ENCODE data around the gene PHLDA1. TPM values are rescaled to one million over a fixed set of nuclear protein-coding genes. Genes with fewer than 3 reads are reported as not detected.

The PHLDA1 gene
- total RNA-seq, 1 experiment from 2014 or later: 11.3 TPM

DNA sequence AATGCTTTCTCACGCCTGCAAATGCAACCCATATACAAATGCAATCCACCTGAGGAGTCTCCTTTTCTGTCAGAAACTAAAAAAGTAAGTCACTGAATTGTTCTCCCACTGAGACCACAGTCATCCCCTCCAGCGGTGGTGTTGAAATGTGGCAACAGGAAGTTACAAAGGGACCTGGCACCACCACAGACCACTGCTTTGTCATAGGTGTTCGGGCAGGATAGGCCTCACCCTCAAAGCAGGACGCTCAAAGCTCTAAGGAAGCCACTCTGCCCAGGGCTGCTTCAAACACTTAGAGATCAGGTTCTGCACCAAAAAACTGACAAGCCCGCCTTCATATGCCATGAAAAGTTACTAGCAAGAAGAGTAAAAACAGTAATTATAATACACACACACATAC is 11.3 kb downstream of the PHLDA1 start:
- Histone ChIP-seq H3K9me3 (ENCODE audit: low read length) (no peaks in the 10 kb centered on the region), H3K79me2 (ENCODE audit: low read length) (no peaks in the 10 kb centered on the region), H3K9me2 (replicated peaks; ENCODE audit: insufficient read depth, low read length) (no peaks in the 10 kb centered on the region), H3K36me3 (ENCODE audit: insufficient read depth, low read length) (no peaks in the 10 kb centered on the region), H3K4me2 (ENCODE audit: low read depth, low read length, poor library complexity, severe bottlenecking) (no peak overlapping the region), H2AFZ (ENCODE audit: low read length) (no peak overlapping the region), H3K4me1 (ENCODE audit: low read length) (peaks cover 10% of the 10 kb centered on the region), H3K4me3 (ENCODE audit: low read length) (no peak overlapping the region), H3K27ac (ENCODE audit: low read length) (no peak overlapping the region), H3K27me3 (ENCODE audit: low read length) (no peaks in the 10 kb centered on the region), H3K9ac (ENCODE audit: low read length) (no peak overlapping the region), H4K20me1 (ENCODE audit: insufficient read depth, low read depth, low read length) (no peaks in the 10 kb centered on the region)
- DNase-seq: no peak

DNA sequence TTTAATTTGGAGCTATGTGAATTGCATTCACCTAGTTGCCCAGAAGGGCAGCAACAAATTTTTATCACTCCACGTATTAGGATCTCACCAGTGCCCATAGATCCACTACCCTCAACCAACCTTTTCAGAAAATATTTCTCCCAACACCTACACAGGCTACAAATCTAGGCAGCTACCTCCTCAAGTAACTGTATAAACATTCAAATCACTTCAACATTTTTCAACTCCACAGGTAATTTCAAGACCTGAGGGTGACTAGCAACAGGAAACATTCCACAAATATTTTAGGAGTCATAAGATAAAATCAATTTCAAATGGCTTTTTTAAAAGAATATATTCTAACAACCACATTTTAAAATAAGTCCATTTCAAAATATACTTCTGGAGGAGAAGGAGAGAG is 12.9 kb downstream of the PHLDA1 start:
- Histone ChIP-seq H3K9ac (ENCODE audit: low read length) (no peak overlapping the region), H3K79me2 (ENCODE audit: low read length) (no peaks in the 10 kb centered on the region), H2AFZ (ENCODE audit: low read length) (no peak overlapping the region), H3K36me3 (ENCODE audit: insufficient read depth, low read length) (no peaks in the 10 kb centered on the region), H4K20me1 (ENCODE audit: insufficient read depth, low read depth, low read length) (no peaks in the 10 kb centered on the region), H3K9me2 (replicated peaks; ENCODE audit: insufficient read depth, low read length) (no peaks in the 10 kb centered on the region), H3K4me3 (ENCODE audit: low read length) (no peak overlapping the region), H3K27me3 (ENCODE audit: low read length) (no peaks in the 10 kb centered on the region), H3K4me1 (ENCODE audit: low read length) (no peaks in the 10 kb centered on the region), H3K9me3 (ENCODE audit: low read length) (no peaks in the 10 kb centered on the region), H3K4me2 (ENCODE audit: low read depth, low read length, poor library complexity, severe bottlenecking) (no peak overlapping the region), H3K27ac (ENCODE audit: low read length) (no peak overlapping the region)
- DNase-seq: no peak

DNA sequence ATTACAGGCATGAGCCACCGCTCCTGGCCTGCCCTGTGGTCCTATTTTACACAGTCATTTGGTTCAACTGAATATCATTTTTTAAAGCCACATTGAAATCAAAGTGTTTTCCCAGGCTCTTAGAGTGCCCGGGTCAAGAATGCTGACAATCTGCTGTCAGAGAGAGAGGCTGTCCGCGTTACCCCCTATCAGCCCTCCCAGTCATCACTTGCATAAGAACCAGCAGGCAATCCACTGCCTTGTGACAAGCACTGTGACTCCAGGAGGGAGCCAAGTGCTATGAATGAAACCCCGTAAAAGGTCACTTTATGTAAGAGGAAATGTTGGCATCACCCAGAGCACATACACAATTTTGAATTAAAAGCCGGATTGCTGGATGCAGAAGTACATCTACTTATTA is 13.5 kb downstream of the PHLDA1 start:
- Histone ChIP-seq H3K4me3 (ENCODE audit: low read length) (no peak overlapping the region), H4K20me1 (ENCODE audit: insufficient read depth, low read depth, low read length) (no peaks in the 10 kb centered on the region), H3K9ac (ENCODE audit: low read length) (no peak overlapping the region), H3K79me2 (ENCODE audit: low read length) (no peaks in the 10 kb centered on the region), H3K27ac (ENCODE audit: low read length) (no peak overlapping the region), H2AFZ (ENCODE audit: low read length) (no peak overlapping the region), H3K9me3 (ENCODE audit: low read length) (no peaks in the 10 kb centered on the region), H3K27me3 (ENCODE audit: low read length) (no peaks in the 10 kb centered on the region), H3K9me2 (replicated peaks; ENCODE audit: insufficient read depth, low read length) (no peaks in the 10 kb centered on the region), H3K4me2 (ENCODE audit: low read depth, low read length, poor library complexity, severe bottlenecking) (no peak overlapping the region), H3K4me1 (ENCODE audit: low read length) (no peaks in the 10 kb centered on the region), H3K36me3 (ENCODE audit: insufficient read depth, low read length) (no peaks in the 10 kb centered on the region)
- no peak for DNase-seq

DNA sequence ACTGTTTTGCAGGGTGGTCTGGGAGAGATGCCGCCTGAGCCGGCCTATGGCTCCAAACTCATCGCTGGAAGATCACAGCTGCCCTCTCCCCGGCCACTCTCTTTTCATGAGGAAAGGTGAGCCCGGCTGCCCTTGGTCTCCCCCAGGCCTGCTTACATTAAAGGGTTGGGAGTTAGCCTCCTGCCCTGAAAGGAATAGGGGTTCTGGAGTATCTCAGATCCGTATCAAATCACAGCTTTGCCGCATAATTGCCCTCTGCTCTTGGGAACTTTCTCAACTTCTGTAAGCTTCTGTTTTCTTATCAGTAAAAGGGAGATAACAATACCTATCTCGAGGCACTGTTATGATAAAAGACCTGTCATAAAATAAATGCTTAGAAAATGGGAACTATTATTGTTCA is 17.6 kb downstream of the PHLDA1 start:
- DNase-seq: no peak
- no peak overlapping the region for H3K4me2 ChIP-seq (ENCODE audit: low read depth, low read length, poor library complexity, severe bottlenecking)

GRCh38 chr12:76013603-76014002 is 18.0 kb downstream of the PHLDA1 start:
- Histone ChIP-seq H3K9me3 (ENCODE audit: low read length) (no peaks in the 10 kb centered on the region), H3K36me3 (ENCODE audit: insufficient read depth, low read length) (no peaks in the 10 kb centered on the region), H3K4me3 (ENCODE audit: low read length) (no peak overlapping the region), H3K9ac (ENCODE audit: low read length) (no peak overlapping the region), H3K4me2 (ENCODE audit: low read depth, low read length, poor library complexity, severe bottlenecking) (no peak overlapping the region), H3K4me1 (ENCODE audit: low read length) (no peaks in the 10 kb centered on the region), H3K27ac (ENCODE audit: low read length) (no peak overlapping the region), H4K20me1 (ENCODE audit: insufficient read depth, low read depth, low read length) (no peaks in the 10 kb centered on the region), H3K27me3 (ENCODE audit: low read length) (peaks cover 2% of the 10 kb centered on the region; the same call in 1 of the 2 replicates), H2AFZ (ENCODE audit: low read length) (no peak overlapping the region), H3K9me2 (replicated peaks; ENCODE audit: insufficient read depth, low read length) (no peaks in the 10 kb centered on the region), H3K79me2 (ENCODE audit: low read length) (no peaks in the 10 kb centered on the region)
- DNase-seq: no peak

More for the DNA sequence above, 17.6 kb downstream of the PHLDA1 start:
- no peak overlapping the region for H3K27ac ChIP-seq (ENCODE audit: low read length)
- no peak overlapping the region for H3K4me3 ChIP-seq (ENCODE audit: low read length)
- H3K9me2 ChIP-seq (replicated peaks; ENCODE audit: insufficient read depth, low read length): no peaks in the 10 kb centered on the region
- no peaks in the 10 kb centered on the region for H4K20me1 ChIP-seq (ENCODE audit: insufficient read depth, low read depth, low read length)
- H3K27me3 ChIP-seq (ENCODE audit: low read length): peaks cover 2% of the 10 kb centered on the region; the same call in 1 of the 2 replicates
- no peak overlapping the region for H2AFZ ChIP-seq (ENCODE audit: low read length)
- no peaks in the 10 kb centered on the region for H3K36me3 ChIP-seq (ENCODE audit: insufficient read depth, low read length)
- H3K9ac ChIP-seq (ENCODE audit: low read length): no peak overlapping the region
- no peaks in the 10 kb centered on the region for H3K4me1 ChIP-seq (ENCODE audit: low read length)
- no peaks in the 10 kb centered on the region for H3K79me2 ChIP-seq (ENCODE audit: low read length)
- no peaks in the 10 kb centered on the region for H3K9me3 ChIP-seq (ENCODE audit: low read length)

DNA sequence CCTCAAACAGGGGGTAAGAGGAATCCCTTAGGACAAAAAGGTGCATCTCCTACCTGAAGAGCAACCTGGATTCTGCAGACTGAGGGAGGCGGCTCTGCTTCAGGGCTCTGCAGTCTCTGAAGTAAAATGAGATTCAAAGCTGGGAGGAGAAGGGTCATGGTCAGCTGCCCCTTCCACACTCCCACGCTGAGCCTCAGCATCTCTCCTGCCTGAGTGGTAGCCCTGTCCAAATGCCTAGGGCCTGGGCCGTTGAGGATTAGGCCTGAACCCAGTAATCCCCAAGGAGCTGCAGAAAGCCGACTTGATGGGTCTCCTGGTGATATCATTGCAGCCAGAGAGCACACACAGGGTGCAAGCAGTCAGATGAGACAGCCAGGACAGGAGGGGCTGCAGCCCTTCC is 18.9 kb downstream of the PHLDA1 start:
- H3K4me2 ChIP-seq (ENCODE audit: low read depth, low read length, poor library complexity, severe bottlenecking): no peak overlapping the region
- H3K4me1 ChIP-seq (ENCODE audit: low read length): no peaks in the 10 kb centered on the region
- H3K27ac ChIP-seq (ENCODE audit: low read length): no peak overlapping the region
- H3K79me2 ChIP-seq (ENCODE audit: low read length): no peaks in the 10 kb centered on the region
- H3K9ac ChIP-seq (ENCODE audit: low read length): no peak overlapping the region
- no peak overlapping the region for H3K4me3 ChIP-seq (ENCODE audit: low read length)
- no peak for DNase-seq
- no peak overlapping the region for H2AFZ ChIP-seq (ENCODE audit: low read length)
- H3K27me3 ChIP-seq (ENCODE audit: low read length): peaks cover 2% of the 10 kb centered on the region; the same call in 1 of the 2 replicates
- H3K9me3 ChIP-seq (ENCODE audit: low read length): no peaks in the 10 kb centered on the region
- H3K9me2 ChIP-seq (replicated peaks; ENCODE audit: insufficient read depth, low read length): no peaks in the 10 kb centered on the region
- no peaks in the 10 kb centered on the region for H4K20me1 ChIP-seq (ENCODE audit: insufficient read depth, low read depth, low read length)
- H3K36me3 ChIP-seq (ENCODE audit: insufficient read depth, low read length): no peaks in the 10 kb centered on the region

DNA sequence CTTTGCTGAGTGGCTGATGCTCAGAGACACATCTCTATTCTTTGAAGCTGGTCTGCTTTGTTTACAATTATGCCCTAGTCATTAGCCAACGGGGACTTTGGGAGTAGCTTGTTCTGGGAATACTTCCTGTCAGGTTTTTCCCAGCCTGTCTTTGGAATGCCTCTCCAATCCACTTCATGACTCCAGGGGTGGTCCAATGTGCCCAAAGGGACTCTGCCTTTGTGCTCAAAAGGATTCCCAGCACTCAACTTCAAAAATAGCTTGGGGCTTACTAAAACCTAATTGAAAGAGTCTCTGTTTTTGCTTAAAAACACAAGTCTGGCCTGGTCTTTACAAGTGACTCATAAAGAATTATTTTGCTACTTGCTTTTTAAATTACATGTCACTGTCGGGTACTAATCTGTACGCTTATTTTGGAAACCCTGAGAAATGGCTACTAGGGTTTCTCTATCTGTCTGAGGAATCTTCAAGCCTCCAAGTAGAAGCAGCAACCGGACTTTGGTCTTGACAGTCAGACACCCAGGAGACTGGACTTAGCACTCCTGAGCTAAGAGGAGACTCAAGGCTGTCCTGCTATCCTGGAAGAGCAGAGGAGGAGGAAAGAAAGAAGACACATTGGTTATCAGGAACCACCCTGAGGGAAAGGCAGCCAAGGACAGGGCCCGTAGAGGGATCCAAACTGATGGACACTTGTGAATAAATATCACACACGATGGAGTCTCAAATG is 20.7 kb downstream of the PHLDA1 start:
- no peak overlapping the region for H3K4me3 ChIP-seq (ENCODE audit: low read length)
- H3K27ac ChIP-seq (ENCODE audit: low read length): no peak overlapping the region
- no peaks in the 10 kb centered on the region for H3K36me3 ChIP-seq (ENCODE audit: insufficient read depth, low read length)
- H3K9me2 ChIP-seq (replicated peaks; ENCODE audit: insufficient read depth, low read length): no peaks in the 10 kb centered on the region
- no peaks in the 10 kb centered on the region for H3K79me2 ChIP-seq (ENCODE audit: low read length)
- no peaks in the 10 kb centered on the region for H3K9me3 ChIP-seq (ENCODE audit: low read length)
- H2AFZ ChIP-seq (ENCODE audit: low read length): no peak overlapping the region
- H3K9ac ChIP-seq (ENCODE audit: low read length): no peak overlapping the region
- H3K4me1 ChIP-seq (ENCODE audit: low read length): no peaks in the 10 kb centered on the region
- H4K20me1 ChIP-seq (ENCODE audit: insufficient read depth, low read depth, low read length): no peaks in the 10 kb centered on the region
- H3K4me2 ChIP-seq (ENCODE audit: low read depth, low read length, poor library complexity, severe bottlenecking): no peak overlapping the region
- peaks cover 2% of the 10 kb centered on the region; the same call in 1 of the 2 replicates for H3K27me3 ChIP-seq (ENCODE audit: low read length)
- no peak for DNase-seq

DNA sequence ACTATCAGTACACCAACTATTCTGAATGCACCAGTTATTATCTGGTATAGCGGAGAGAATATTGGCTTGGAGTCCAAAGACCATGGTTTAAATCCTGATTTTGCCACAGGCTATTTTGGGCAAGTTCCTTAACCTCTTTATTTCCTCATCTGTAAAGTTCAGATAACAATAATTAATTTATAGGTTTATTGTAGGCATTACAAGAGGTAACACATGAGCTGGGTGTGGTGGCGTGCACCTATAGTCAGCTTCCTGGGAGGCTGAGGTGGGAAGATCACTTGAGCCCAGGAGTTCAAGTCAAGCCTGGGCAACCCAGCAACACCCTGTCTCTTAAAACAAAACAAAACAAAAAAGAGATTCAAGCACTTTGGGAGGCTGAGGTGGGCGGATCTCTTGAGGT is 23.1 kb downstream of the PHLDA1 start:
- H3K9me3 ChIP-seq (ENCODE audit: low read length): no peaks in the 10 kb centered on the region
- no peak overlapping the region for H3K27ac ChIP-seq (ENCODE audit: low read length)
- no peaks in the 10 kb centered on the region for H4K20me1 ChIP-seq (ENCODE audit: insufficient read depth, low read depth, low read length)

More for the DNA sequence above, 23.1 kb downstream of the PHLDA1 start:
- Histone ChIP-seq H3K9me2 (replicated peaks; ENCODE audit: insufficient read depth, low read length) (no peaks in the 10 kb centered on the region), H3K4me2 (ENCODE audit: low read depth, low read length, poor library complexity, severe bottlenecking) (no peak overlapping the region), H3K4me1 (ENCODE audit: low read length) (no peaks in the 10 kb centered on the region), H3K9ac (ENCODE audit: low read length) (no peak overlapping the region), H3K4me3 (ENCODE audit: low read length) (no peak overlapping the region), H3K79me2 (ENCODE audit: low read length) (no peaks in the 10 kb centered on the region), H2AFZ (ENCODE audit: low read length) (no peak overlapping the region), H3K27me3 (ENCODE audit: low read length) (peaks cover 2% of the 10 kb centered on the region; the same call in 1 of the 2 replicates), H3K36me3 (ENCODE audit: insufficient read depth, low read length) (no peaks in the 10 kb centered on the region)
- DNase-seq: no peak

Data from Karpas-422 (cell line).